ENCODE data around the gene MAD1L1. TPM values are rescaled to one million over a fixed set of nuclear protein-coding genes. Genes with fewer than 3 reads are reported as not detected.

The MAD1L1 gene
- total and polyA plus RNA-seq, 4 donors = 29.3 to 44.1 (median 35.8) TPM

GRCh38 chr7:2231992-2232765 is 566 bp downstream of the MAD1L1 start:
- Histone ChIP-seq H3K4me3 (ENCODE audit: low read depth, low read length) (peak overlapping the region; percentile 87), H3K36me3 (ENCODE audit: control insufficient read depth, insufficient read depth, low read length) (peaks cover 57% of the 10 kb centered on the region), H3K9me3 (ENCODE audit: control insufficient read depth, insufficient read depth, low read length) (no peaks in the 10 kb centered on the region), H3K27ac (ENCODE audit: low read depth, low read length) (no peak overlapping the region), H3K27me3 (ENCODE audit: control insufficient read depth, insufficient read depth, low read length) (no peaks in the 10 kb centered on the region), H3K4me1 (ENCODE audit: control insufficient read depth, insufficient read depth, low read length) (peaks cover 31% of the 10 kb centered on the region)
- 3% methylated on average over 38 of the region's 46 CpGs for WGBS (ENCODE audit: insufficient coverage)
- DNase-seq (ENCODE audit: low read depth in 4 of 6, low spot score in 6 of 6) = no peak

GRCh38 chr7:2230882-2231281 is 1.9 kb downstream of the MAD1L1 start:
- WGBS (ENCODE audit: insufficient coverage) = 85% methylated on average over 4 of the region's 9 CpGs
- no peak overlapping the region for H3K4me3 ChIP-seq (ENCODE audit: low read depth, low read length)
- no peaks in the 10 kb centered on the region for H3K27me3 ChIP-seq (ENCODE audit: control insufficient read depth, insufficient read depth, low read length)
- H3K4me1 ChIP-seq (ENCODE audit: control insufficient read depth, insufficient read depth, low read length) = peaks cover 31% of the 10 kb centered on the region
- H3K36me3 ChIP-seq (ENCODE audit: control insufficient read depth, insufficient read depth, low read length) = peaks cover 61% of the 10 kb centered on the region
- DNase-seq (ENCODE audit: low read depth in 4 of 6, low spot score in 6 of 6) = no peak
- no peak overlapping the region for H3K27ac ChIP-seq (ENCODE audit: low read depth, low read length)
- H3K9me3 ChIP-seq (ENCODE audit: control insufficient read depth, insufficient read depth, low read length) = no peaks in the 10 kb centered on the region

- Histone ChIP-seq H3K27ac (ENCODE audit: low read depth, low read length) (no peak overlapping the region), H3K4me1 (ENCODE audit: control insufficient read depth, insufficient read depth, low read length) (peaks cover 31% of the 10 kb centered on the region), H3K27me3 (ENCODE audit: control insufficient read depth, insufficient read depth, low read length) (no peaks in the 10 kb centered on the region), H3K9me3 (ENCODE audit: control insufficient read depth, insufficient read depth, low read length) (no peaks in the 10 kb centered on the region), H3K4me3 (ENCODE audit: low read depth, low read length) (no peak overlapping the region), H3K36me3 (ENCODE audit: control insufficient read depth, insufficient read depth, low read length) (peaks cover 62% of the 10 kb centered on the region)
- WGBS (ENCODE audit: insufficient coverage) = 91% methylated on average over 8 of the region's 8 CpGs
- no peak for DNase-seq (ENCODE audit: low read depth in 4 of 6, low spot score in 6 of 6)
These were observed 2.5 kb downstream of the MAD1L1 start for GRCh38 chr7:2230226-2230625.

DNA sequence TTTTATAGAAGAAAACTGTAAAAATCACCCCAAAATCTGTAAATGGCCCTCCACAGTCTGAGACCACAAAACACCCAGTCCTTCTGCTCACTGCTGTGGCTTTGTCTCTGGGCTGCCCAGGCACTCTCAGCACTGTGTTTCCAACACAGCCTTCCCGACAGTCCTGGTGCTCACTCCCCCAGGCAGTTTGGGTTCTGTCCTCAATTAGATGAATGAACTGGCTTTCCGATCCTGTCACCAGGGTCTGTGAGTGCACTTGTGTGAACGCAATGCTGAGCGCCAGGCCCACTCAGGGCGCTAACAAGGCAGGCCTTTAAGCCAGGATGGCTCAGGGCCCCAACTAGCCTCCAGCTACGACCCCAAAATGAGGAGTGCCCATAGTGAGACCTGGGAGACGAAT is 3.3 kb downstream of the MAD1L1 start:
- H3K9me3 ChIP-seq (ENCODE audit: control insufficient read depth, insufficient read depth, low read length) = no peaks in the 10 kb centered on the region
- no peak overlapping the region for H3K27ac ChIP-seq (ENCODE audit: low read depth, low read length)
- peaks cover 63% of the 10 kb centered on the region for H3K36me3 ChIP-seq (ENCODE audit: control insufficient read depth, insufficient read depth, low read length)
- H3K27me3 ChIP-seq (ENCODE audit: control insufficient read depth, insufficient read depth, low read length) = no peaks in the 10 kb centered on the region
- peaks cover 31% of the 10 kb centered on the region for H3K4me1 ChIP-seq (ENCODE audit: control insufficient read depth, insufficient read depth, low read length)
- no peak overlapping the region for H3K4me3 ChIP-seq (ENCODE audit: low read depth, low read length)
- WGBS (ENCODE audit: insufficient coverage) = 96% methylated on average over 7 of the region's 7 CpGs
- no peak for DNase-seq (ENCODE audit: low read depth in 4 of 6, low spot score in 6 of 6)

GRCh38 chr7:2228921-2229320 is 3.8 kb downstream of the MAD1L1 start:
- Histone ChIP-seq H3K27ac (ENCODE audit: low read depth, low read length) (no peak overlapping the region), H3K36me3 (ENCODE audit: control insufficient read depth, insufficient read depth, low read length) (peaks cover 68% of the 10 kb centered on the region), H3K4me1 (ENCODE audit: control insufficient read depth, insufficient read depth, low read length) (peaks cover 31% of the 10 kb centered on the region), H3K27me3 (ENCODE audit: control insufficient read depth, insufficient read depth, low read length) (no peaks in the 10 kb centered on the region), H3K4me3 (ENCODE audit: low read depth, low read length) (no peak overlapping the region), H3K9me3 (ENCODE audit: control insufficient read depth, insufficient read depth, low read length) (no peaks in the 10 kb centered on the region)
- WGBS (ENCODE audit: insufficient coverage) = 97% methylated on average over 7 of the region's 8 CpGs
- DNase-seq (ENCODE audit: low read depth in 4 of 6, low spot score in 6 of 6) = no peak

DNA sequence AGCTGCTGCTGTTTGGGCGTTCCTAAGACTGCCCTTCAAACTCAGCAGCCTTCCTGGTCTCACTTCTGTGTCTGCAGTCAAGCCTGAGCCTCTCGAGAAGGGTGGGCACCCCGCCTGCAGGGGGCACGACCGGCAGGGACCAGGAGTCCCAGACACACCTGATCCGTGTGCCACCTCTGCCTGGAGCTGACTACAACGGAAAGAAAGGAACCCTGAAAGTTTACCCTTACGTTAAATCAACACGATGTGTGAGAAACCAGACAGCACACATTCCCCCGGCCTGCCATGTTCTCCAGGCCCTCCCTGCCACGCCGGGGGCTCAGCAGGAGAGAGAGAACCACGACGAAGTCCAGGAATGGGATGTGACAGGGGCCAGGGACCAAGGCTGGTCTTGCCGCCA is 5.0 kb downstream of the MAD1L1 start:
- peaks cover 21% of the 10 kb centered on the region for H3K4me1 ChIP-seq (ENCODE audit: control insufficient read depth, insufficient read depth, low read length)
- no peaks in the 10 kb centered on the region for H3K9me3 ChIP-seq (ENCODE audit: control insufficient read depth, insufficient read depth, low read length)
- H3K27me3 ChIP-seq (ENCODE audit: control insufficient read depth, insufficient read depth, low read length) = no peaks in the 10 kb centered on the region
- no peak overlapping the region for H3K4me3 ChIP-seq (ENCODE audit: low read depth, low read length)
- DNase-seq (ENCODE audit: low read depth in 4 of 6, low spot score in 6 of 6) = no peak
- no peak overlapping the region for H3K27ac ChIP-seq (ENCODE audit: low read depth, low read length)
- peaks cover 80% of the 10 kb centered on the region for H3K36me3 ChIP-seq (ENCODE audit: control insufficient read depth, insufficient read depth, low read length)
- WGBS (ENCODE audit: insufficient coverage) = 91% methylated on average over 15 of the region's 15 CpGs

- no peaks in the 10 kb centered on the region for H3K9me3 ChIP-seq (ENCODE audit: control insufficient read depth, insufficient read depth, low read length)
- no peaks in the 10 kb centered on the region for H3K27me3 ChIP-seq (ENCODE audit: control insufficient read depth, insufficient read depth, low read length)
- no peak for DNase-seq (ENCODE audit: low read depth in 4 of 6, low spot score in 6 of 6)
- peaks cover 98% of the 10 kb centered on the region for H3K36me3 ChIP-seq (ENCODE audit: control insufficient read depth, insufficient read depth, low read length)
- no peak overlapping the region for H3K27ac ChIP-seq (ENCODE audit: low read depth, low read length)
- WGBS (ENCODE audit: insufficient coverage) = 96% methylated on average over 12 of the region's 13 CpGs
- H3K4me1 ChIP-seq (ENCODE audit: control insufficient read depth, insufficient read depth, low read length) = peaks cover 7% of the 10 kb centered on the region
- no peak overlapping the region for H3K4me3 ChIP-seq (ENCODE audit: low read depth, low read length)
These were observed 6.9 kb downstream of the MAD1L1 start for GRCh38 chr7:2225830-2226229.

DNA sequence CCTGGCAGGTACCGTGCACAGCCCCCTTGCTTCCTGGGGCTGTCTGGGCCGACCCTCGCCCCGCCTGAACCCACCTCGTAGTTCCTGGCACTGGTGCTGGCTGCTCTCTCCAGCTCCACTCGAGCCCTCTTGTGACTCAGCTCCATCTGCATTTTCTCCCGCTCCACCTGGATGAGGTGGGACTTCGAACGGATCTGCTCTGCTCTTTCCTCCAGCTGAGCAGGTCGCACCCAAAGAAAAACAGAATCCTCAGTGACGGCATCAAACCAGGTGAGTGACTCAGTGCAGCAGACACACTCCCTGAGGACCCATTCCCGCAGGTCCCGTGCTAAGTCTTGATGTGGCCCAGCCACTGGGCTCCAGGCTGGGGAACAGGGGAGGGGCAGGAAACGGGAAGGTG is 7.4 kb downstream of the MAD1L1 start:
- H3K4me3 ChIP-seq (ENCODE audit: low read depth, low read length) = no peak overlapping the region
- 98% methylated on average over 13 of the region's 14 CpGs for WGBS (ENCODE audit: insufficient coverage)
- no peak overlapping the region for H3K27ac ChIP-seq (ENCODE audit: low read depth, low read length)
- no peaks in the 10 kb centered on the region for H3K27me3 ChIP-seq (ENCODE audit: control insufficient read depth, insufficient read depth, low read length)
- no peak for DNase-seq (ENCODE audit: low read depth in 4 of 6, low spot score in 6 of 6)
- H3K4me1 ChIP-seq (ENCODE audit: control insufficient read depth, insufficient read depth, low read length) = peaks cover 2% of the 10 kb centered on the region
- peaks cover 98% of the 10 kb centered on the region for H3K36me3 ChIP-seq (ENCODE audit: control insufficient read depth, insufficient read depth, low read length)
- H3K9me3 ChIP-seq (ENCODE audit: control insufficient read depth, insufficient read depth, low read length) = no peaks in the 10 kb centered on the region

- Histone ChIP-seq H3K9me3 (ENCODE audit: control insufficient read depth, insufficient read depth, low read length) (no peaks in the 10 kb centered on the region), H3K27ac (ENCODE audit: low read depth, low read length) (no peak overlapping the region), H3K36me3 (ENCODE audit: control insufficient read depth, insufficient read depth, low read length) (peaks cover 98% of the 10 kb centered on the region), H3K4me1 (ENCODE audit: control insufficient read depth, insufficient read depth, low read length) (no peaks in the 10 kb centered on the region), H3K4me3 (ENCODE audit: low read depth, low read length) (no peak overlapping the region), H3K27me3 (ENCODE audit: control insufficient read depth, insufficient read depth, low read length) (no peaks in the 10 kb centered on the region)
- DNase-seq (ENCODE audit: low read depth in 4 of 6, low spot score in 6 of 6) = no peak
- WGBS (ENCODE audit: insufficient coverage) = 96% methylated on average over 4 of the region's 4 CpGs
These were observed 7.8 kb downstream of the MAD1L1 start for GRCh38 chr7:2224934-2225333.

DNA sequence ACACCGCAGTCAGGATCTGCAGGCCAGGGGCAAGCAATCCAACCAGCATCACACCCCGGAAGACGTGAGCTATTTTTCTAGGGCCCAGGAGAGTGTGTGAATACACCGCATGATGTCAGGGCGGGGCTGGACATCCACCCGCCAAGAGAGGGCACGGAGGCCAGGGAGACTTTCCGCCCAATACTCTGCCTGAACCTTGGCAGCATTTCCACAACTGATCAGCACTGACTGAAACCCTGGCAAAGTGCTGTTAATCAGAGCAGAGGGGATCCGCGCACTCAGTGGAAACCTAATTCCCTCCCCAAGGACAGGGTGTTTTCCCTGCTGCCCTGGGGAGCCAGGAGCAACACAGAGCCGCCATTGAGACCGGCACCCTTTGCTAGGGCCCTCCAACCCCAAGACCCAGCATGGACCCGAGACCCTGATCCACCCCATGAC is 8.2 kb downstream of the MAD1L1 start:
- Histone ChIP-seq H3K36me3 (ENCODE audit: control insufficient read depth, insufficient read depth, low read length) (peaks cover 98% of the 10 kb centered on the region), H3K27me3 (ENCODE audit: control insufficient read depth, insufficient read depth, low read length) (no peaks in the 10 kb centered on the region), H3K27ac (ENCODE audit: low read depth, low read length) (no peak overlapping the region), H3K4me1 (ENCODE audit: control insufficient read depth, insufficient read depth, low read length) (no peaks in the 10 kb centered on the region), H3K4me3 (ENCODE audit: low read depth, low read length) (no peak overlapping the region), H3K9me3 (ENCODE audit: control insufficient read depth, insufficient read depth, low read length) (no peaks in the 10 kb centered on the region)
- no peak for DNase-seq (ENCODE audit: low read depth in 4 of 6, low spot score in 6 of 6)
- WGBS (ENCODE audit: insufficient coverage) = 85% methylated on average over 13 of the region's 13 CpGs

Measured in spinal cord (tissue), 10 donors.